Mammary epithelial cell (primary cell): ENCODE results near the gene KLHL12.

Experiments
- CTCF ChIP-seq, 2 donors: IDR thresholded peaks in 1 of 2; conservative IDR thresholded peaks in 1 of 2; 2 replicates each; pipeline ENCODE4 v1.5.1; 2011 to 2012; ENCODE audit warnings: inconsistent platforms in 2 of 2, low read length in 2 of 2, mild to moderate bottlenecking in 2 of 2, control low read depth in 1 of 2, low read depth in 1 of 2; ENCODE audit not compliant: insufficient read depth in 1 of 2; ENCODE audit errors: extremely low read depth in 1 of 2
- EZH2 ChIP-seq: IDR thresholded peaks from 2 replicates; pipeline ENCODE4 v1.6.1; 2012; ENCODE audit warnings: low read length, inconsistent platforms, borderline replicate concordance

- TF ChIP-seq CTCF (conservative IDR thresholded peaks at IDR 0.05 in 1 of 2, IDR thresholded peaks at IDR 0.05 in 1 of 2; ENCODE audit: extremely low read depth in 1 of 2, insufficient read depth in 1 of 2, low read depth in 1 of 2, low read length in 2 of 2) (no peak), EZH2 (no peak)
Observed at GRCh38 chr1:202880062-202880461, 47.0 kb downstream of the KLHL12 start.
